Trophoblast cell (in vitro differentiated cells and primary cell): ENCODE measurements around the gene ICOSLG.

Source experiments
- DNase-seq, 2 donors: peaks; one replicate each; pipeline ENCODE4 v3.0.0-alpha.2; 2016
- H2AFZ ChIP-seq: 2 replicates; pipeline ENCODE4 v1.6.1; 2013; ENCODE audit warnings: low read length, moderate library complexity, mild to moderate bottlenecking; ENCODE audit not compliant: insufficient read depth, poor library complexity
- H2AK5ac ChIP-seq: 2 replicates; pipeline ENCODE4 v1.6.1; 2013; ENCODE audit warnings: mild to moderate bottlenecking, low read length
- H2BK120ac ChIP-seq: 2 replicates; pipeline ENCODE4 v1.6.1; 2013; ENCODE audit warnings: low read length, mild to moderate bottlenecking, moderate library complexity; ENCODE audit not compliant: insufficient read depth, poor library complexity
- H2BK12ac ChIP-seq: 2 replicates; pipeline ENCODE4 v1.6.1; 2013; ENCODE audit warnings: mild to moderate bottlenecking, low read length, moderate library complexity
- H2BK5ac ChIP-seq: 2 replicates; pipeline ENCODE4 v1.6.1; 2013; ENCODE audit warnings: low read length, low read depth, moderate library complexity, mild to moderate bottlenecking; ENCODE audit not compliant: poor library complexity
- H3K14ac ChIP-seq: 2 replicates; pipeline ENCODE4 v1.6.1; 2013; ENCODE audit warnings: mild to moderate bottlenecking, low read length
- H3K18ac ChIP-seq: 2 replicates; pipeline ENCODE4 v1.6.1; 2013; ENCODE audit warnings: mild to moderate bottlenecking, low read length
- H3K23ac ChIP-seq: 2 replicates; pipeline ENCODE4 v1.6.1; 2013; ENCODE audit warnings: low read length
- H3K27ac ChIP-seq: 2 replicates; pipeline ENCODE4 v1.5.1; 2013; ENCODE audit warnings: low read depth, mild to moderate bottlenecking, inconsistent platforms, low read length, moderate library complexity
- H3K27me3 ChIP-seq: 2 replicates; pipeline ENCODE4 v1.6.1; 2013; ENCODE audit warnings: inconsistent platforms, mild to moderate bottlenecking, low read length, moderate library complexity; ENCODE audit not compliant: insufficient read depth
- H3K36me3 ChIP-seq, 2 experiments: 1 replicate in 1 of 2; 2 replicates in 1 of 2; pipeline ENCODE4 v1.6.1; 2013; ENCODE audit warnings: low read length in 2 of 2, mild to moderate bottlenecking in 2 of 2, moderate library complexity in 1 of 2; ENCODE audit not compliant: insufficient read depth in 2 of 2, control insufficient read depth in 1 of 2
- H3K4ac ChIP-seq: 2 replicates; pipeline ENCODE4 v1.6.1; 2013; ENCODE audit warnings: low read depth, mild to moderate bottlenecking, low read length, moderate library complexity
- H3K4me1 ChIP-seq, 2 experiments: 1 replicate in 1 of 2; 2 replicates in 1 of 2; pipeline ENCODE4 v1.6.1; 2013; ENCODE audit warnings: low read length in 2 of 2, mild to moderate bottlenecking in 2 of 2, moderate library complexity in 1 of 2; ENCODE audit not compliant: insufficient read depth in 2 of 2, control insufficient read depth in 1 of 2
- H3K4me2 ChIP-seq: 2 replicates; pipeline ENCODE4 v1.6.1; 2013; ENCODE audit warnings: inconsistent platforms, mild to moderate bottlenecking, low read length, moderate library complexity
- H3K4me3 ChIP-seq: 2 replicates; pipeline ENCODE4 v1.5.1; 2013; ENCODE audit warnings: mild to moderate bottlenecking, low read depth, low read length, inconsistent platforms
- H3K79me1 ChIP-seq: one replicate; pipeline ENCODE4 v1.6.1; 2013; ENCODE audit warnings: low read length
- H3K79me2 ChIP-seq: 2 replicates; pipeline ENCODE4 v1.6.1; 2013; ENCODE audit warnings: low read length, mild to moderate bottlenecking; ENCODE audit not compliant: control insufficient read depth, insufficient read depth, poor library complexity
- H3K9ac ChIP-seq: 2 replicates; pipeline ENCODE4 v1.6.1; 2013; ENCODE audit warnings: mild to moderate bottlenecking, low read length
- H3K9me3 ChIP-seq: 2 replicates; pipeline ENCODE4 v1.6.1; 2013; ENCODE audit warnings: low read depth, mild to moderate bottlenecking, control low read depth, inconsistent platforms, low read length; ENCODE audit not compliant: insufficient read depth
- H4K12ac ChIP-seq: 2 replicates; pipeline ENCODE4 v1.6.1; 2013; ENCODE audit warnings: low read depth, mild to moderate bottlenecking, low read length, moderate library complexity
- H4K8ac ChIP-seq: 2 replicates; pipeline ENCODE4 v1.6.1; 2013; ENCODE audit warnings: low read depth, mild to moderate bottlenecking, low read length, moderate library complexity
- H4K91ac ChIP-seq: one replicate; pipeline ENCODE4 v1.6.1; 2013; ENCODE audit warnings: low read depth, mild to moderate bottlenecking, low read length, moderate library complexity
- WGBS: extraction: QIAGEN DNeasy Blood & Tissue Kit; methylation state at CpG from one replicate; pipeline ENCODE4 v1.1.7; 2013; ENCODE audit warnings: missing lambda C conversion rate; ENCODE audit not compliant: insufficient read length, insufficient coverage; ENCODE audit errors: extremely low coverage; 5-methylcytosine and 5-hydroxymethylcytosine counted together

Gene ICOSLG

DNA sequence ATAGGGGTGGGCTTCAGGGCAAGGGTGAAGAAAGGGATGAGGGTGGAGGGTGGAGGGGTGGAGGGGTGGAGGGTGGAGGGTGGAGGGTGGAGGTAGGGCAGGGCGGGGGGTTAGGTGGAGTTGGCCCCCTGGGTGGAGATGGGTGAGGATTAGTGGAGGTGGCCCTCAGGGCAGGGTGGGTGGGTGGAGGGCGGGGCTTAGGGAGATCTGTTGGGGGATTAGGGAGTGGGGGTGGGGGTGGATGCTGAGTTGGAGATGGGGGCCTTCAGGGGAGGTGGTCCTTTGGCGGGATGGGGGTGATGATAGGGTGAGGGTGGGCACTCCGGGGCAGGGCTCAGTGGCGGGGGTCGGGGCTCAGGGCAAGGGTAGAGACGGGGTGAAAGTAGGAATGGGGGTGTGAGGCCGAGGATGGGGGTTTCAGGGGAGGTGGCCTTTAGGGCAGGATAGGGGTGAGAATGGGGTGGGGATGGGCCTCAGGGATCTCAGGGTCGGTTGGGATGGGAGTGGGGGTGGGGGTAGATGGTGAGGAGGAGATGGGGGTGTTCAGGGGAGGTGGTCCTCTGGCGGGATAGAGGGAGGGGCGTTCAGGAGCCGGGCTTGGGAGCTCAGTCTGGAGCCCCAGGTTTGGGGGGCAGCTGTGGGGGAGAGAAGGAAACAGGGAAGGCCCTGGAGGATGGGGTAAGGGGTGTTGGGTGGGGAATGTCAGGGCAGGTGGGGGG is 21.8 kb upstream of the ICOSLG start:
- no peak overlapping the region for H4K12ac ChIP-seq
- H3K4ac ChIP-seq, result no peak overlapping the region
- H2BK5ac ChIP-seq, result no peak overlapping the region
- H3K14ac ChIP-seq, result no peak overlapping the region
- H3K36me3 ChIP-seq, result no peaks in the 10 kb centered on the region
- H3K23ac ChIP-seq, result no peak overlapping the region
- WGBS, result no CpG with 5 or more reads among the region's 12 CpGs
- no peak overlapping the region for H2BK120ac ChIP-seq
- peaks cover 5 to 6% of the 10 kb centered on the region in 2 experiments for H3K4me1 ChIP-seq
- H3K4me2 ChIP-seq, result no peak overlapping the region
- H3K9ac ChIP-seq, result no peak overlapping the region
- no peak overlapping the region for H3K18ac ChIP-seq
- no peaks in the 10 kb centered on the region for H3K9me3 ChIP-seq
- no peak for DNase-seq
- no peak overlapping the region for H4K91ac ChIP-seq
- H3K79me1 ChIP-seq, result no peaks in the 10 kb centered on the region
- H4K8ac ChIP-seq, result no peak overlapping the region
- H2AFZ ChIP-seq, result no peak overlapping the region
- no peaks in the 10 kb centered on the region for H3K79me2 ChIP-seq
- no peak overlapping the region for H2BK12ac ChIP-seq
- no peak overlapping the region for H3K4me3 ChIP-seq
- no peaks in the 10 kb centered on the region for H3K27me3 ChIP-seq
- H2AK5ac ChIP-seq, result no peak overlapping the region
- no peak overlapping the region for H3K27ac ChIP-seq

DNA sequence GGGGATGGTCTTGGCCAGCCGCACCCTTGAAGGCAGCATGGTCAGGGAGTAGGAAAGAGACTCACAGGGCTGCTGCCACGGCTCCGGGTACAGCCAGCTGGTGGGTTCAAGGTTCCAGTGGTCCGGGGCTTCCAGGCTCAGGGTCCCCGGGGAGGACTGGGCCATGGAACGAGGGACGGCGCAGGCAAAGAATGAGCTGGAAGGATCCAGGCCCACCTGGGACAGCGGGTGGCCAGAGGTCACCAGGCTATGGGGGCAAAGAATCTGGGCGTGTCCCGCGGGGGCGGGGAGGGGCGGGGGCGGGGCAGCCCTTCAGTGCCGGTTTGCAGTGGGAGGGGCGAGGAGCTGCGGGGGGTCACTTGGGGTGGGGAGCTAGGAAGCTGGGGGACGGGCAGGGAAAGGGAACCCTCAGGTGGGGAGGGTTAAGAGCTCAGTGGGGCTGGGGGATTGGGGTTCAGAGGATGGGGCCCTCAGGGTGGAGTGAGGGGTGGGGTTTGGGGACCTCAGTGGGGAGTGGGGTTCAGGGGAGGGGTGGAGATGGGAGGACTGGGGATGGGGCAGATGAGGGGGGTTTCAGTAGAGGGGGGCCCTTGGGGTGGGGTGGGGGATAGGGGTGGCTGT is 21.0 kb upstream of the ICOSLG start, which contains the start of gene DNMT3L:
TSS of gene DNMT3L (minus strand) at position 223 of the 621 bp plus-strand sequence. CDS start 638 bp downstream, outside the sequence.
- no peak within 1 kb of the TSS for H4K91ac ChIP-seq
- H3K4me1 ChIP-seq, result peaks cover 5 to 6% of the 10 kb centered on the region in 2 experiments
- H3K4me2 ChIP-seq, result no peak within 1 kb of the TSS
- H2BK120ac ChIP-seq, result no peak within 1 kb of the TSS
- H3K23ac ChIP-seq, result no peak within 1 kb of the TSS
- WGBS, result no CpG with 5 or more reads among the region's 19 CpGs
- H4K8ac ChIP-seq, result no peak within 1 kb of the TSS
- H3K36me3 ChIP-seq, result no peaks in the 10 kb centered on the region
- no peak for DNase-seq
- no peak within 1 kb of the TSS for H2BK5ac ChIP-seq
- no peaks in the 10 kb centered on the region for H3K27me3 ChIP-seq
- no peak within 1 kb of the TSS for H4K12ac ChIP-seq
- no peak within 1 kb of the TSS for H2AK5ac ChIP-seq
- no peak within 1 kb of the TSS for H3K4ac ChIP-seq
- H2AFZ ChIP-seq, result no peak within 1 kb of the TSS
- no peak within 1 kb of the TSS for H3K18ac ChIP-seq
- H3K27ac ChIP-seq, result no peak within 1 kb of the TSS
- H3K79me2 ChIP-seq, result no peaks in the 10 kb centered on the region
- no peaks in the 10 kb centered on the region for H3K79me1 ChIP-seq
- no peak within 1 kb of the TSS for H3K14ac ChIP-seq
- H3K9ac ChIP-seq, result no peak within 1 kb of the TSS
- no peak within 1 kb of the TSS for H2BK12ac ChIP-seq
- no peaks in the 10 kb centered on the region for H3K9me3 ChIP-seq
- peak within 1 kb of the TSS; percentile 23 for H3K4me3 ChIP-seq

GRCh38 chr21:44260791-44261631 is 20.3 kb upstream of the ICOSLG start:
- Histone ChIP-seq H3K4me2 (no peak overlapping the region), H2BK12ac (no peak overlapping the region), H4K8ac (no peak overlapping the region), H3K4ac (no peak overlapping the region), H2BK120ac (no peak overlapping the region), H3K9ac (no peak overlapping the region), H3K9me3 (no peaks in the 10 kb centered on the region), H3K79me1 (no peaks in the 10 kb centered on the region), H2BK5ac (no peak overlapping the region), H3K18ac (no peak overlapping the region), H3K27me3 (no peaks in the 10 kb centered on the region), H4K91ac (no peak overlapping the region), H4K12ac (no peak overlapping the region), H2AK5ac (no peak overlapping the region), H2AFZ (no peak overlapping the region), H3K79me2 (no peaks in the 10 kb centered on the region), H3K4me3 (peak overlapping the region; percentile 23), H3K14ac (no peak overlapping the region), H3K4me1 (peaks cover 5 to 6% of the 10 kb centered on the region in 2 experiments), H3K23ac (no peak overlapping the region), H3K36me3 (no peaks in the 10 kb centered on the region), H3K27ac (no peak overlapping the region)
- no CpG with 5 or more reads among the region's 19 CpGs for WGBS
- no peak for DNase-seq

DNA sequence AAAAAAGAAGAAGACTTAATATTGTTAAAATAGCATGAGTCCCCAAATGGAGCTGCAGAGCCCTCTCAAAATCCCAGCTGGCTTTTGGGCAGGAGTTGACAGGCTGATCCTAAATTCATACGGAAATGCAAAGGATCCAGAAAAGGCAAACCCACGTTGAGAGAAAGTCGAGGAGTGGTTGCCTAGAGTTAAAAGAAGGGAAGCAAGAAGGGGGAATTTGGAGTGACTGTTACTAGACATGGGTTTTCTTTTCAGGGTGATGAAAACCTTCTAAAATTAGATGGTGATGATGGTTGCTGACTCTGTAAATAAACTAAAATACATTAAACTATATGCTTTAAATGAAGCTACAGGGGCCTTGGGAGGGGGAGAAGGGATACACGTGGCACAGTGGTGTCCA is 19.3 kb upstream of the ICOSLG start:
- Histone ChIP-seq H2AK5ac (no peak overlapping the region), H3K4ac (no peak overlapping the region), H3K27ac (no peak overlapping the region), H3K23ac (no peak overlapping the region), H2BK5ac (no peak overlapping the region), H4K12ac (no peak overlapping the region), H3K79me1 (no peaks in the 10 kb centered on the region), H2BK120ac (no peak overlapping the region), H3K36me3 (no peaks in the 10 kb centered on the region), H2AFZ (no peak overlapping the region), H4K8ac (no peak overlapping the region), H3K4me3 (no peak overlapping the region), H4K91ac (no peak overlapping the region), H3K9me3 (no peaks in the 10 kb centered on the region), H3K18ac (no peak overlapping the region), H3K4me1 (peaks cover 9 to 11% of the 10 kb centered on the region in 2 experiments), H3K4me2 (no peak overlapping the region), H3K14ac (no peak overlapping the region), H3K27me3 (no peaks in the 10 kb centered on the region), H2BK12ac (no peak overlapping the region), H3K79me2 (no peaks in the 10 kb centered on the region), H3K9ac (no peak overlapping the region)
- WGBS, result no CpG with 5 or more reads among the region's 4 CpGs
- DNase-seq, result no peak
